Neural progenitor cell (in vitro differentiated cells): ENCODE results near the gene GNG7.

Source experiments
- CTCF ChIP-seq: fragments of 200-600 bp; sonication (generic); IDR thresholded peaks from 2 replicates; pipeline ENCODE4 v1.5.1; 2017; ENCODE audit warnings: antibody characterized with exemption, mild to moderate bottlenecking
- EZH2 ChIP-seq: fragments of 200-600 bp; sonication (generic); IDR thresholded peaks from 2 replicates; pipeline ENCODE4 v1.6.1; 2017; ENCODE audit warnings: antibody characterized with exemption, mild to moderate bottlenecking, moderate library complexity
- EZH2phosphoT487 ChIP-seq: fragments of 200-600 bp; sonication (generic); IDR thresholded peaks from 2 replicates; pipeline ENCODE4 v1.6.1; 2017; ENCODE audit warnings: antibody characterized with exemption

GRCh38 chr19:2656533-2656932, 46.0 kb downstream of the GNG7 start:
- TF ChIP-seq CTCF (no peak), EZH2phosphoT487 (no peak), EZH2 (no peak)
